HG03378 (cell line): ENCODE data around the gene ST8SIA6.
"Not testable (repeated sequence)": the region's sequence is repeated elsewhere in the genome, so short reads cannot be mapped to it uniquely, and the experiment has no call there.

Experiments used
- ATAC-seq: cut with Tn5 transposase; IDR thresholded peaks from one replicate; pipeline ENCODE4 v1.9.1; 2021; ENCODE audit warnings: mild to moderate bottlenecking, moderate library complexity; ENCODE audit not compliant: unreplicated experiment

ST8SIA6 gene

GRCh38 chr10:17454161-17455014, at the start of gene ST8SIA6:
Gene ST8SIA6 (minus strand): TSS chr10:17454595. CDS start chr10:17454255, 340 bp downstream.
- ATAC-seq, result no peak

GRCh38 chr10:17503795-17504194, 49.4 kb upstream of the ST8SIA6 start:
- ATAC-seq, result no peak

GRCh38 chr10:17502814-17503213, 48.4 kb upstream of the ST8SIA6 start:
- ATAC-seq, result no peak

- ATAC-seq, result not testable (repeated sequence)
These were observed 44.6 kb upstream of the ST8SIA6 start for GRCh38 chr10:17499014-17499413.

GRCh38 chr10:17497446-17498030, 43.1 kb upstream of the ST8SIA6 start:
- no peak for ATAC-seq

GRCh38 chr10:17494626-17495260, 40.3 kb upstream of the ST8SIA6 start:
- ATAC-seq, result no peak

- no peak for ATAC-seq
These were observed 34.5 kb upstream of the ST8SIA6 start for GRCh38 chr10:17488848-17489247.

- ATAC-seq, result no peak
These were observed 28.7 kb upstream of the ST8SIA6 start for GRCh38 chr10:17483079-17483478.

GRCh38 chr10:17479822-17480221, 25.4 kb upstream of the ST8SIA6 start:
- ATAC-seq, result no peak

GRCh38 chr10:17479015-17479615, 24.7 kb upstream of the ST8SIA6 start:
- ATAC-seq, result no peak

- ATAC-seq, result no peak
These were observed 21.7 kb upstream of the ST8SIA6 start for GRCh38 chr10:17476073-17476472.

GRCh38 chr10:17475661-17476060, 21.3 kb upstream of the ST8SIA6 start:
- ATAC-seq, result no peak

GRCh38 chr10:17474595-17475323, 20.4 kb upstream of the ST8SIA6 start:
- no peak for ATAC-seq

GRCh38 chr10:17473228-17473950, 19.0 kb upstream of the ST8SIA6 start:
- no peak for ATAC-seq

- no peak for ATAC-seq
These were observed 18.3 kb upstream of the ST8SIA6 start for GRCh38 chr10:17472481-17473227.

- no peak for ATAC-seq
These were observed 15.9 kb upstream of the ST8SIA6 start for GRCh38 chr10:17470246-17470645.

- no peak for ATAC-seq
These were observed 11.1 kb upstream of the ST8SIA6 start for GRCh38 chr10:17465328-17466125.

- ATAC-seq, result no peak
These were observed 10.2 kb upstream of the ST8SIA6 start for GRCh38 chr10:17464545-17464944.

GRCh38 chr10:17460756-17461155, 6.4 kb upstream of the ST8SIA6 start:
- no peak for ATAC-seq
